Activated T-helper 2 cell treated with anti-CD3 and anti-CD28 coated beads, Interferon-gamma antibody, Interleukin-2, Interleukin-4, amounts not matched to agents 10 μg/mL and 5 μg/mL and 100 μg/mL, durations not matched to agents 14 hours and 24 hours and 36 hours (primary cell): ENCODE data around the gene KLHL6. TPM values are rescaled to one million over a fixed set of nuclear protein-coding genes. Genes with fewer than 3 reads are reported as not detected.
A peak's percentile ranks its signal among the peaks of the same experiment; 100 is the strongest.

ENCODE experiments used
- DNase-seq: peaks from one replicate; pipeline ENCODE4 v3.0.0; 2021; ENCODE audit warnings: low spot score
- H3K27ac Mint-ChIP-seq: one replicate; pipeline ENCODE4 v1.8.0; 2021; ENCODE audit warnings: mixed read lengths
- H3K27me3 Mint-ChIP-seq: one replicate; pipeline ENCODE4 v1.8.0; 2021; ENCODE audit warnings: low read depth, mixed read lengths
- H3K36me3 Mint-ChIP-seq: one replicate; pipeline ENCODE4 v1.8.0; 2021; ENCODE audit warnings: low read depth, mixed read lengths
- H3K4me1 Mint-ChIP-seq: one replicate; pipeline ENCODE4 v1.8.0; 2021; ENCODE audit warnings: low read depth, mixed read lengths
- H3K4me3 Mint-ChIP-seq: one replicate; pipeline ENCODE4 v1.8.0; 2021; ENCODE audit warnings: low read depth, mild to moderate bottlenecking, moderate library complexity, mixed read lengths
- H3K9me3 Mint-ChIP-seq: one replicate; pipeline ENCODE4 v1.8.0; 2021; ENCODE audit warnings: mixed read lengths
- intact Hi-C: fragments of 100-400 bp; cut with micrococcal nuclease; formaldehyde crosslinking; loops from one replicate; pipeline ENCODE4 v1.15.1; 2023
- total RNA-seq: library from RNA; stranded (reverse); gene quantifications from 2 replicates; pipeline ENCODE4 v1.2.3, GENCODE V29; 2022

KLHL6 gene, protein sequence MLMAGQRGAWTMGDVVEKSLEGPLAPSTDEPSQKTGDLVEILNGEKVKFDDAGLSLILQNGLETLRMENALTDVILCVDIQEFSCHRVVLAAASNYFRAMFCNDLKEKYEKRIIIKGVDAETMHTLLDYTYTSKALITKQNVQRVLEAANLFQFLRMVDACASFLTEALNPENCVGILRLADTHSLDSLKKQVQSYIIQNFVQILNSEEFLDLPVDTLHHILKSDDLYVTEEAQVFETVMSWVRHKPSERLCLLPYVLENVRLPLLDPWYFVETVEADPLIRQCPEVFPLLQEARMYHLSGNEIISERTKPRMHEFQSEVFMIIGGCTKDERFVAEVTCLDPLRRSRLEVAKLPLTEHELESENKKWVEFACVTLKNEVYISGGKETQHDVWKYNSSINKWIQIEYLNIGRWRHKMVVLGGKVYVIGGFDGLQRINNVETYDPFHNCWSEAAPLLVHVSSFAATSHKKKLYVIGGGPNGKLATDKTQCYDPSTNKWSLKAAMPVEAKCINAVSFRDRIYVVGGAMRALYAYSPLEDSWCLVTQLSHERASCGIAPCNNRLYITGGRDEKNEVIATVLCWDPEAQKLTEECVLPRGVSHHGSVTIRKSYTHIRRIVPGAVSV
- total RNA-seq, result 29.5 and 29.7 TPM in 2 replicates

DNA sequence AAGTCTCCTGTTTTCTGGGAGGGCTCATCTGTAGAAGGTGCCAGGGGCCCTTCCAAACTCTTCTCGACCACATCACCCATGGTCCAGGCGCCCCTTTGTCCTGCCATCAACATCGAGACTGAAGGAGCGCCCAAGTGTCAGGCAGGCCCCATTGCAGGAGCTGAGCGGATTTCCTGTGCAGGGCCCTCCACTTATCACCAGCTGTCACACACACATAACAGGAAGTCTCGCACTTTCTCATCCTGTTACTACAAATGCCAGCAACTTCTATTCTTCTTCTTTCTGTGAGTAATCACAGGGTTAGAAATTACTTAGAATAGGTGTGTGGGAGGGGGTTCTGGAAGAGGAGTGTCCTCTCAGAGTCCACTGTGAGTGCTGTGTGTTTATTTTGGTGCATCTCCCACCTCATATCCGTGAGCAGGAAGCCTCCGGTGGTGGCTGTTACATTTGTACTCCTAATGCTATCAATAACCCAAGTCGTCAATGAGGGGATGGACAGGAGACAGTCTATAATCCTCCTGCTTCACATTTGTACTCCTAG lies at the start of gene KLHL6:
Gene KLHL6, minus strand, starts transcription at position 166 of the 541 bp plus-strand sequence. Its CDS starts 53 bp downstream, at position 113.
- intact Hi-C loops, result loop anchor here (1.0 to 5.0 kb wide), 8 partner anchors 39 to 288 kb away; partner anchors contain the start of gene YEATS2
- peaks cover 50% of the 10 kb centered on the region for H3K4me1 Mint-ChIP-seq
- no peaks in the 10 kb centered on the region for H3K9me3 Mint-ChIP-seq
- peak within 1 kb of the TSS; percentile 100 for H3K4me3 Mint-ChIP-seq
- DNase-seq, result peak; percentile 69
- H3K27ac Mint-ChIP-seq, result peak within 1 kb of the TSS; percentile 100
- peaks cover 29% of the 10 kb centered on the region for H3K36me3 Mint-ChIP-seq
- no peaks in the 10 kb centered on the region for H3K27me3 Mint-ChIP-seq

- intact Hi-C loops, result no loop called here
- no peaks in the 10 kb centered on the region for H3K27me3 Mint-ChIP-seq
Measured at GRCh38 chr3:183597959-183598358, 42.5 kb upstream of the KLHL6 start.

GRCh38 chr3:183594636-183595035 lies 39.1 kb upstream of the KLHL6 start:
- intact Hi-C loops, result no loop called here
- DNase-seq, result no peak
- Mint-ChIP-seq H3K9me3 (peaks cover 20% of the 10 kb centered on the region), H3K4me1 (peaks cover 14% of the 10 kb centered on the region), H3K27me3 (no peaks in the 10 kb centered on the region), H3K36me3 (peaks cover 10% of the 10 kb centered on the region), H3K27ac (no peak overlapping the region), H3K4me3 (no peak overlapping the region)

More at GRCh38 chr3:183597959-183598358, 42.5 kb upstream of the KLHL6 start:
- Mint-ChIP-seq H3K27ac (no peak overlapping the region), H3K4me1 (peaks cover 3% of the 10 kb centered on the region), H3K36me3 (peaks cover 10% of the 10 kb centered on the region), H3K9me3 (peaks cover 20% of the 10 kb centered on the region), H3K4me3 (no peak overlapping the region)
- no peak for DNase-seq

DNA sequence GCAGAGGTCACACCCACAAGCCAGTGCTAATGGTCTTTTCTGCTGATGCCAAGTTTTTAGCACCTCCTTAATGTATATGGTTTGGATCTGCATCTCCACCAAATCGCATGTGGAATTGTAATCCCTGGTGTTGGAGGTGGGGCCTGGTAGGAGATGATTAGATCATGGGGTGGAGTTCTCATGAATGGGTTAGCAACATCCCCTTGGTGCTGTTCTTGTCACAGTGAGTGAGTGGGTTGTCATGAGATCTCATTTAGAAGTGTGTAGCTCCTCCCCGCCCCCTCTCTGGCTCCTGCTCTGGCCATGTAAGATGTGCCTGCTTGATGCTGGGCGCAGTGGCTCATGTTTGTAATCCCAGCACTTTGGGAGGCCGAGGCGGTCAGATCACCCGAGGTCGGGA lies 37.3 kb upstream of the KLHL6 start:
- Mint-ChIP-seq H3K36me3 (peaks cover 3% of the 10 kb centered on the region), H3K27ac (no peak overlapping the region), H3K4me3 (no peak overlapping the region), H3K9me3 (peaks cover 11% of the 10 kb centered on the region), H3K4me1 (peaks cover 20% of the 10 kb centered on the region), H3K27me3 (no peaks in the 10 kb centered on the region)
- intact Hi-C loops, result no loop called here
- no peak for DNase-seq

GRCh38 chr3:183591881-183592521 lies 36.5 kb upstream of the KLHL6 start:
- intact Hi-C loops, result no loop called here
- peaks cover 25% of the 10 kb centered on the region for H3K4me1 Mint-ChIP-seq
- no peaks in the 10 kb centered on the region for H3K27me3 Mint-ChIP-seq
- no peak for DNase-seq
- H3K36me3 Mint-ChIP-seq, result peaks cover 3% of the 10 kb centered on the region
- no peak overlapping the region for H3K4me3 Mint-ChIP-seq
- peaks cover 6% of the 10 kb centered on the region for H3K9me3 Mint-ChIP-seq
- H3K27ac Mint-ChIP-seq, result peak overlapping the region; percentile 56

GRCh38 chr3:183590442-183590841 lies 34.9 kb upstream of the KLHL6 start:
- no peak for DNase-seq
- Mint-ChIP-seq H3K27ac (no peak overlapping the region), H3K36me3 (no peaks in the 10 kb centered on the region), H3K9me3 (no peaks in the 10 kb centered on the region), H3K4me1 (peaks cover 33% of the 10 kb centered on the region), H3K27me3 (no peaks in the 10 kb centered on the region), H3K4me3 (no peak overlapping the region)
- intact Hi-C loops, result no loop called here

- no peaks in the 10 kb centered on the region for H3K27me3 Mint-ChIP-seq
- H3K4me3 Mint-ChIP-seq, result no peak overlapping the region
- no peaks in the 10 kb centered on the region for H3K36me3 Mint-ChIP-seq
- H3K27ac Mint-ChIP-seq, result peak overlapping the region; percentile 56
- intact Hi-C loops, result no loop called here
- H3K9me3 Mint-ChIP-seq, result no peaks in the 10 kb centered on the region
- H3K4me1 Mint-ChIP-seq, result peaks cover 31% of the 10 kb centered on the region
- DNase-seq, result no peak
Measured at GRCh38 chr3:183587336-183587735, 31.8 kb upstream of the KLHL6 start.

DNA sequence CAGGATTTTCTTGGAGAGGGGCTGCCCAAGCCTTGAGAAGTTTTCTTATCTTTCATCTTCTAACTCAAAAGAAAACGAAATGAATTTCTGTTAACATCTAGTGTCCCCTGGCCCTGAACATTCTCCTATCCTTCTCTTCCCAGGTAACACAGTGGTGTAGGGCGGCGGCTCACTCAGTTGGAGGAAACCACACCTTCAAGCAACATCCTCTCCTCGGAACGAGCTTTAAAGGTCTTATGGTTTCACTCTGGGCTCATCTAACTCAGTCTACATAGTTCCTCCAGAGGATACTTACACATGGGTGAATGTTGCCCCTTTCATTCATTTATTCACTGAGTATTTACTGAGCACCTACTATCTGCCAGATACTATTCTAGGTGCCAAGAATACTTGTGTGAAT lies 31.0 kb upstream of the KLHL6 start:
- Mint-ChIP-seq H3K27me3 (no peaks in the 10 kb centered on the region), H3K4me1 (peaks cover 22% of the 10 kb centered on the region), H3K4me3 (no peak overlapping the region), H3K27ac (peak overlapping the region; percentile 56), H3K9me3 (no peaks in the 10 kb centered on the region), H3K36me3 (no peaks in the 10 kb centered on the region)
- intact Hi-C loops, result no loop called here
- no peak for DNase-seq

DNA sequence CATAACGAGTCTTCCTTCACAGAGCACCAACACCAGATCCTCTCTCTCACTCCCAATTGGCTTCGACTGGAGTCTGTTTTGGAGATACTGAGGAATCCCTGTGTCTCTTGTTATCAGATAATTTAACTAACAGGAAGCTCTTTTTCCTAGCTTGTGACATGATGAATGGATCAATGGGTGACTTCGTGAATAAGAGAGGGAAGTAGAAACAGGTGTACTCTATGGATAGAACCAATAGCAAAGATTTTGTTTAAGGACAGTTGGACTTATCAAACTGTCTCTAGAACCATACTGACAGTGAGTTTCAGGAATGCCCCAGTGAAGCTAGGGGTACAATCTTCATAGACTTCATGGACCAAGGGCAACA lies 29.4 kb upstream of the KLHL6 start:
- Mint-ChIP-seq H3K4me3 (no peak overlapping the region), H3K9me3 (no peaks in the 10 kb centered on the region), H3K27me3 (no peaks in the 10 kb centered on the region), H3K4me1 (peaks cover 24% of the 10 kb centered on the region), H3K27ac (no peak overlapping the region), H3K36me3 (no peaks in the 10 kb centered on the region)
- intact Hi-C loops, result no loop called here
- no peak for DNase-seq

DNA sequence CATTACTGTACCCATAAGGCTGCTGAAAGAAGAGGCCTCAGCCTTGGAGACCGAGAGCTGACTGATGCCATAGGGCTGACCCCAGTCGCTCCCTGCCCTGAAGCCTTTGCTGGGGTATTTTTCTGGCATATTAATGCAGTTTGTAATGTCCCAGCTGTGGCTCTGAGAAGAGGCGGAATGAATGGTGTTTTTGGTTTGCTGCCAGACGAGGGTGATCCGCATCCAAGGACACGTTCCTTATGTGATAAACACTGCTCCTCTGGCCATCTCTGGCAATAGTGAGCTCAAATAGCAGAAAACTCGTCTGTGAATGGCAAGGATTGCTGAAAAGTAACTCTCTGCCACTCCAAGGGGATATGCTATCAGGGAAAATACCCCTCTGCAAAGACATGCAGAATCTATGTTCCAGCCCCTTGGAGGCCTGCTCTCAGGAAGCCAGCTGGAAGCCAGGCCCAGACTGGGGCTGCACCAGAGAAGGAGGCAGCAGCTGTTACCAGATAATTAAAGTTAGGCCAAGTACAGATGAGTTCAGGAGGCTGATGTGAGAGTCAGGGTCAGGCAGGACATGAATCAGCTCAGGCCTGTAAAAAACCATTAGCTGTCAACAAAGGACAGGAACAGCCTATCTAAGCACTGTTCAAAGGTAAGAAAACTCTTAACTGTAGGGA lies 28.9 kb upstream of the KLHL6 start:
- intact Hi-C loops, result no loop called here
- Mint-ChIP-seq H3K27me3 (no peaks in the 10 kb centered on the region), H3K27ac (no peak overlapping the region), H3K4me1 (peaks cover 24% of the 10 kb centered on the region), H3K4me3 (no peak overlapping the region), H3K36me3 (no peaks in the 10 kb centered on the region), H3K9me3 (no peaks in the 10 kb centered on the region)
- no peak for DNase-seq

- Mint-ChIP-seq H3K4me3 (no peak overlapping the region), H3K27ac (no peak overlapping the region), H3K9me3 (no peaks in the 10 kb centered on the region), H3K4me1 (peaks cover 24% of the 10 kb centered on the region), H3K36me3 (no peaks in the 10 kb centered on the region), H3K27me3 (no peaks in the 10 kb centered on the region)
- no peak for DNase-seq
- intact Hi-C loops, result no loop called here
Measured at GRCh38 chr3:183583331-183584245, 28.1 kb upstream of the KLHL6 start.

DNA sequence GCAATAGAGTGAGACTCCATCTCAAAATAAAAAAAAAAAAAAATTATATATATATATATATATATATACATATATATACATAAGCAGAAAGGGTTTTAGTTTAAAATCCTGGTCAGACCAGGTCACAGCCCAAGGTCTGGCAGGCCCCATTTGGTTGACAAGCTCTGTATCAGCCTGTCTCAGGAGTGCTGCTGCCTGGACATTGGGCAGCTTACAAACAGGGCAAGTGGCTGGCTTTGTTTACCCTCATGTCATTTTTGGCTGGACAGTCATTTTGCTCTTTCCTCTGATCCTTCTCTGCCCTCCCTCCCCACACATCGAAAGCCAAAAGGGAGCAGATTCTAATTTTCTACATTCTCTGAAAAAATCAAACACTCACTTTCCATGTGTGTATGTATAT lies 26.7 kb upstream of the KLHL6 start:
- intact Hi-C loops, result no loop called here
- H3K27me3 Mint-ChIP-seq, result peaks cover 4% of the 10 kb centered on the region
- no peaks in the 10 kb centered on the region for H3K9me3 Mint-ChIP-seq
- H3K4me3 Mint-ChIP-seq, result no peak overlapping the region
- DNase-seq, result no peak
- peaks cover 25% of the 10 kb centered on the region for H3K4me1 Mint-ChIP-seq
- no peak overlapping the region for H3K27ac Mint-ChIP-seq
- H3K36me3 Mint-ChIP-seq, result no peaks in the 10 kb centered on the region
